Measurements from ENCODE around the gene BANF1.
"Not testable (repeated sequence)": the region's sequence is repeated elsewhere in the genome, so short reads cannot be mapped to it uniquely, and the experiment has no call there.

The BANF1 gene

GRCh38 chr11:65978391-65979238 is 23.7 kb upstream of the BANF1 start:
- no peak for DNase-seq

- DNase-seq: no peak
These were observed 23.0 kb upstream of the BANF1 start for GRCh38 chr11:65979261-65979759.

- no peak for DNase-seq
These were observed 21.1 kb upstream of the BANF1 start for GRCh38 chr11:65981101-65981740.

- no peak for DNase-seq
These were observed 20.1 kb upstream of the BANF1 start for GRCh38 chr11:65981972-65982823.

GRCh38 chr11:65982824-65983588 is 19.3 kb upstream of the BANF1 start:
- no peak for DNase-seq

GRCh38 chr11:65983589-65983987 is 18.7 kb upstream of the BANF1 start:
- no peak for DNase-seq

GRCh38 chr11:65987336-65987735 is 15.0 kb upstream of the BANF1 start:
- DNase-seq: no peak

- DNase-seq: peak; percentile 80
These were observed 13.3 kb upstream of the BANF1 start for GRCh38 chr11:65988791-65989592.

GRCh38 chr11:65992056-65992455 is 10.2 kb upstream of the BANF1 start:
- no peak for DNase-seq

- DNase-seq: no peak
These were observed 5.0 kb upstream of the BANF1 start for GRCh38 chr11:65997286-65997685.

GRCh38 chr11:66002648-66003225 is 434 bp downstream of the BANF1 start:
- DNase-seq: no peak

GRCh38 chr11:66003291-66003690 is 988 bp downstream of the BANF1 start:
- no peak for DNase-seq

GRCh38 chr11:66004186-66004585 is 1.9 kb downstream of the BANF1 start:
- DNase-seq: no peak

GRCh38 chr11:66006134-66006890 is 4.0 kb downstream of the BANF1 start:
- no peak for DNase-seq

- no peak for DNase-seq
These were observed 4.5 kb downstream of the BANF1 start for GRCh38 chr11:66006891-66007176.

- DNase-seq: no peak
These were observed 4.9 kb downstream of the BANF1 start for GRCh38 chr11:66007201-66007634.

GRCh38 chr11:66008095-66008467 is 5.8 kb downstream of the BANF1 start:
- DNase-seq: no peak

GRCh38 chr11:66008468-66009101 is 6.3 kb downstream of the BANF1 start:
- DNase-seq: no peak

- not testable (repeated sequence) for DNase-seq
These were observed 7.7 kb downstream of the BANF1 start for GRCh38 chr11:66010036-66010435.

GRCh38 chr11:66011239-66011784 is 9.0 kb downstream of the BANF1 start:
- no peak for DNase-seq

Measured in NCI-H510A (cell line).